ENCODE data around the gene CBX3. TPM values are rescaled to one million over a fixed set of nuclear protein-coding genes. Genes with fewer than 3 reads are reported as not detected.

CBX3 gene
- total RNA-seq, 1 donor from 2014 or later = 24.7 TPM

Other genes with a start within 250 kb of the CBX3 start
- gene NFE2L3, start 49.5 kb upstream of the CBX3 start, total RNA-seq = 0.45 TPM
- gene HNRNPA2B1, start 999 bp upstream of the CBX3 start, total RNA-seq = 161 TPM
- 27.4 TPM for gene SNX10, start 90.1 kb downstream of the CBX3 start, total RNA-seq

Data from left lobe of liver (tissue), 1 donor.